ENCODE data around the gene C21orf58.

GRCh38 chr21:46324390-46325072 lies 861 bp upstream of the C21orf58 start:
- no peak for TF ChIP-seq CTCF (conservative IDR thresholded peaks at IDR 0.05; ENCODE audit: low read length)
- no peak for TF ChIP-seq EZH2phosphoT487 (IDR thresholded peaks at IDR 0.05; ENCODE audit: borderline replicate concordance, low read depth, low read length)

Measured in OCI-LY7 (cell line).